Esophagus squamous epithelium (tissue), 5 donors: ENCODE results near the gene SCAANT1. TPM values are rescaled to one million over a fixed set of nuclear protein-coding genes. Genes with fewer than 3 reads are reported as not detected.

Source experiments
- DNase-seq: peaks from one replicate; lab custom pipeline; 2025; lab: John Stamatoyannopoulos, UW
- H3K27ac ChIP-seq, 4 donors: fragments of 200-600 bp; sonication (generic); one replicate each; pipeline ENCODE4 v1.5.1; 2016 to 2019; ENCODE audit warnings: mild to moderate bottlenecking in 1 of 4
- H3K27me3 ChIP-seq, 4 donors: fragments of 200-600 bp; sonication (generic); 1 replicate in 3 of 4; 2 replicates in 1 of 4; pipeline versions ENCODE4 v1.5.1 to v1.6.0; 2017 to 2021; ENCODE audit warnings: antibody characterized with exemption in 1 of 4
- H3K36me3 ChIP-seq, 3 donors: fragments of 200-600 bp; sonication (generic); one replicate each; pipeline ENCODE4 v1.5.1; 2016 to 2019
- H3K4me1 ChIP-seq, 3 donors: fragments of 200-600 bp; sonication (generic); one replicate each; pipeline ENCODE4 v1.5.1; 2017 to 2019
- H3K4me3 ChIP-seq, 4 donors: fragments of 200-600 bp; sonication (generic); 1 replicate in 3 of 4; 2 replicates in 1 of 4; pipeline ENCODE4 v1.5.1; 2016 to 2019; ENCODE audit warnings: mild to moderate bottlenecking in 2 of 4, moderate library complexity in 1 of 4
- H3K9me3 ChIP-seq, 3 donors: fragments of 200-600 bp; sonication (generic); one replicate each; pipeline ENCODE4 v1.5.1; 2016 to 2019
- POLR2A ChIP-seq, 4 donors: fragments of 450-650 bp; IDR thresholded peaks; one replicate each; pipeline ENCODE4 v1.6.1; 2017; ENCODE audit warnings: antibody characterized with exemption in 4 of 4, mild to moderate bottlenecking in 4 of 4, moderate library complexity in 3 of 4
- WGBS, 2 donors: methylation state at CpG; one replicate each; pipeline ENCODE4 v1.1.5; 2018; 5-methylcytosine and 5-hydroxymethylcytosine counted together
- intact Hi-C: fragments of 100-400 bp; cut with DNase I; formaldehyde crosslinking; loops from one replicate; pipeline ENCODE4 v1.15.0; 2022
- total RNA-seq, 4 donors: library from RNA; depleted of rRNA; stranded (reverse); fragments of >200 nt; gene quantifications; one replicate each; pipeline ENCODE4 v1.1.0, GENCODE V29; 2016
- TF ChIP-seq, protein P1 (sequence below), 6 experiments: fragments of 450-650 bp in 4 of 6; fragments of 200-600 bp in 2 of 6; sonication (generic) in 2 of 6; IDR thresholded peaks; one replicate each; pipeline ENCODE4 v1.5.1; 2016 to 2019; ENCODE audit warnings: antibody characterized with exemption in 6 of 6, mild to moderate bottlenecking in 4 of 6, moderate library complexity in 4 of 6
- donor health status: DM: yes; HTN: yes; CAD: no.

Gene SCAANT1
- total RNA-seq, 4 donors from 2014 or later = not detected

- no peaks in the 10 kb centered on the region for H3K9me3 ChIP-seq
- intact Hi-C loops = no loop called here
- WGBS, 2 donors = 79 to 85% methylated on average over 5 of the region's 5 CpGs
- H3K4me1 ChIP-seq = peaks cover 0 to 27% (median 5%) of the 10 kb centered on the region in 3 donors
- H3K27me3 ChIP-seq = no peaks in the 10 kb centered on the region
- no peak for DNase-seq
- H3K4me3 ChIP-seq = no peak overlapping the region
- H3K27ac ChIP-seq = no peak overlapping the region
- no peak for TF ChIP-seq POLR2A (IDR thresholded peaks at IDR 0.05)
- TF ChIP-seq, protein P1, sequence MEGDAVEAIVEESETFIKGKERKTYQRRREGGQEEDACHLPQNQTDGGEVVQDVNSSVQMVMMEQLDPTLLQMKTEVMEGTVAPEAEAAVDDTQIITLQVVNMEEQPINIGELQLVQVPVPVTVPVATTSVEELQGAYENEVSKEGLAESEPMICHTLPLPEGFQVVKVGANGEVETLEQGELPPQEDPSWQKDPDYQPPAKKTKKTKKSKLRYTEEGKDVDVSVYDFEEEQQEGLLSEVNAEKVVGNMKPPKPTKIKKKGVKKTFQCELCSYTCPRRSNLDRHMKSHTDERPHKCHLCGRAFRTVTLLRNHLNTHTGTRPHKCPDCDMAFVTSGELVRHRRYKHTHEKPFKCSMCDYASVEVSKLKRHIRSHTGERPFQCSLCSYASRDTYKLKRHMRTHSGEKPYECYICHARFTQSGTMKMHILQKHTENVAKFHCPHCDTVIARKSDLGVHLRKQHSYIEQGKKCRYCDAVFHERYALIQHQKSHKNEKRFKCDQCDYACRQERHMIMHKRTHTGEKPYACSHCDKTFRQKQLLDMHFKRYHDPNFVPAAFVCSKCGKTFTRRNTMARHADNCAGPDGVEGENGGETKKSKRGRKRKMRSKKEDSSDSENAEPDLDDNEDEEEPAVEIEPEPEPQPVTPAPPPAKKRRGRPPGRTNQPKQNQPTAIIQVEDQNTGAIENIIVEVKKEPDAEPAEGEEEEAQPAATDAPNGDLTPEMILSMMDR (IDR thresholded peaks at IDR 0.05) = no peak
- peaks cover 0 to 39% (median 0%) of the 10 kb centered on the region in 3 donors for H3K36me3 ChIP-seq
These were observed 16.6 kb downstream of the SCAANT1 start for GRCh38 chr3:63895422-63896189.

- intact Hi-C loops = no loop called here
- 81 to 100% methylated on average over 1 of the region's 1 CpG for WGBS, 2 donors
These were observed 19.3 kb downstream of the SCAANT1 start for GRCh38 chr3:63892773-63893352.

GRCh38 chr3:63891518-63891917, 20.7 kb downstream of the SCAANT1 start:
- intact Hi-C loops = no loop called here
- H3K9me3 ChIP-seq = no peaks in the 10 kb centered on the region
- WGBS, 2 donors = 91 to 97% methylated on average over 5 of the region's 5 CpGs

More at GRCh38 chr3:63892773-63893352, 19.3 kb downstream of the SCAANT1 start:
- Histone ChIP-seq H3K9me3 (no peaks in the 10 kb centered on the region), H3K27me3 (no peaks in the 10 kb centered on the region), H3K4me3 (no peak overlapping the region), H3K36me3 (peaks cover 0 to 14% (median 0%) of the 10 kb centered on the region in 3 donors), H3K27ac (no peak overlapping the region), H3K4me1 (peaks cover 0 to 17% (median 5%) of the 10 kb centered on the region in 3 donors)
- no peak for TF ChIP-seq POLR2A (IDR thresholded peaks at IDR 0.05)
- TF ChIP-seq, protein P1 (IDR thresholded peaks at IDR 0.05) = no peak
- DNase-seq = no peak

DNA sequence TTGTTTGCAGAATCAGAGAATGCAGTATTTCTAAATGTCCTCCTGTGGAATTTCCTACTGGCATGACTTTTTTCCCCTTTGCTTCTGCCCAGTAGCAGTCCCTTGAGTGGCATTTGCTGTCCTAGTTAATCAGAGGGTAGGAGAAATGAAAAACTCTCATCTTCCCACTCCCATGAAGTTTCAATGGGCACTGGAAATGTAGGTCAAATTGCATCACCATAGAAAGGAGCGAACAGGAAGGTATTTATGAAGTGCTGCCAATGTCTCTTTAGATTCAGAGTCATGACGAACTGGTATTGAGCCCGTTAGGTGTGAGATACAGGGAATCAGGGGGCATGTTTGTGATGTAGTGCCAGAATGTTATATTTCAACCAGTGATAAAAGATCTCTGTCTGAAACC, 25.3 kb downstream of the SCAANT1 start:
- Histone ChIP-seq H3K9me3 (no peaks in the 10 kb centered on the region), H3K27me3 (no peaks in the 10 kb centered on the region), H3K27ac (no peak overlapping the region), H3K4me3 (no peak overlapping the region), H3K4me1 (peaks cover 0 to 12% (median 6%) of the 10 kb centered on the region in 3 donors), H3K36me3 (peaks cover 0 to 12% (median 0%) of the 10 kb centered on the region in 3 donors)
- WGBS, 2 donors = 39 to 65% methylated on average over 3 of the region's 3 CpGs
- intact Hi-C loops = no loop called here
- TF ChIP-seq, protein P1 (IDR thresholded peaks at IDR 0.05) = no peak
- TF ChIP-seq POLR2A (IDR thresholded peaks at IDR 0.05) = no peak
- no peak for DNase-seq

More at GRCh38 chr3:63891518-63891917, 20.7 kb downstream of the SCAANT1 start:
- peaks cover 0 to 14% (median 0%) of the 10 kb centered on the region in 3 donors for H3K36me3 ChIP-seq
- H3K4me3 ChIP-seq = no peak overlapping the region
- peaks cover 5 to 25% (median 6%) of the 10 kb centered on the region in 3 donors for H3K4me1 ChIP-seq
- no peaks in the 10 kb centered on the region for H3K27me3 ChIP-seq
- no peak for DNase-seq
- H3K27ac ChIP-seq = no peak overlapping the region
- TF ChIP-seq, protein P1 (IDR thresholded peaks at IDR 0.05) = no peak
- TF ChIP-seq POLR2A (IDR thresholded peaks at IDR 0.05) = no peak

GRCh38 chr3:63880653-63881052, 31.5 kb downstream of the SCAANT1 start:
- no peak overlapping the region for H3K27ac ChIP-seq
- H3K27me3 ChIP-seq = no peaks in the 10 kb centered on the region
- H3K4me3 ChIP-seq = no peak overlapping the region
- DNase-seq = no peak
- WGBS, 2 donors = 92% methylated on average over 5 of the region's 5 CpGs
- TF ChIP-seq, protein P1 (IDR thresholded peaks at IDR 0.05) = no peak
- no peak for TF ChIP-seq POLR2A (IDR thresholded peaks at IDR 0.05)
- H3K9me3 ChIP-seq = no peaks in the 10 kb centered on the region
- H3K4me1 ChIP-seq = peaks cover 0 to 13% (median 4%) of the 10 kb centered on the region in 3 donors
- intact Hi-C loops = no loop called here
- no peaks in the 10 kb centered on the region for H3K36me3 ChIP-seq
